OCI-LY7 (cell line): ENCODE results near the gene NLGN1. TPM values are rescaled to one million over a fixed set of nuclear protein-coding genes. Genes with fewer than 3 reads are reported as not detected.

ENCODE experiments used
- BruUV-seq: library from RNA; stranded (reverse); fragments of 400-500 nt; replicated peaks from 2 replicates; lab custom pipeline; 2021; lab: Mats Ljungman, UMichigan
- CTCF ChIA-PET: fragments of 300-600 bp; sonication (Branson Sonifier 250); formaldehyde crosslinking; loops from one replicate; lab custom pipeline; 2022; ENCODE audit warnings: antibody characterized with exemption; ENCODE audit not compliant: unreplicated experiment; lab: Charles Lee
- POLR2A ChIA-PET: fragments of 300-600 bp; sonication (Branson Sonifier 250); formaldehyde crosslinking; loops from one replicate; lab custom pipeline; 2022; ENCODE audit warnings: antibody characterized with exemption; lab: Charles Lee
- DNase-seq: peaks from one replicate; pipeline ENCODE4 v3.0.0-alpha.2; 2015; ENCODE audit warnings: low spot score
- H2AFZ ChIP-seq: fragments of 200-600 bp; sonication (generic), shearing (Covaris generic); 2 replicates; pipeline ENCODE4 v1.6.1; 2014; ENCODE audit warnings: mild to moderate bottlenecking, antibody characterized with exemption, low read length, moderate library complexity
- H3K27ac ChIP-seq: fragments of 200-600 bp; sonication (generic); 2 replicates; pipeline ENCODE4 v1.5.1; 2014; ENCODE audit warnings: mixed run types, low read depth, mild to moderate bottlenecking, moderate library complexity, low read length, inconsistent platforms; ENCODE audit not compliant: poor library complexity, severe bottlenecking
- H3K36me3 ChIP-seq: fragments of 200-600 bp; sonication (generic); 2 replicates; pipeline ENCODE4 v1.6.1; 2014; ENCODE audit warnings: mild to moderate bottlenecking, antibody characterized with exemption, low read length, moderate library complexity, mixed read lengths; ENCODE audit not compliant: insufficient read depth
- H3K4me1 ChIP-seq: fragments of 200-600 bp; sonication (generic); 2 replicates; pipeline ENCODE4 v1.5.1; 2014; ENCODE audit warnings: mild to moderate bottlenecking, low read length; ENCODE audit not compliant: insufficient read depth, poor library complexity, severe bottlenecking
- H3K4me2 ChIP-seq: fragments of 200-600 bp; sonication (generic); 2 replicates; pipeline ENCODE4 v1.6.1; 2014; ENCODE audit warnings: mild to moderate bottlenecking, low read length
- H3K4me3 ChIP-seq: fragments of 200-600 bp; sonication (generic); 2 replicates; pipeline ENCODE4 v1.5.1; 2014; ENCODE audit warnings: mild to moderate bottlenecking, low read depth, low read length; ENCODE audit not compliant: poor library complexity, severe bottlenecking
- H3K79me2 ChIP-seq: fragments of 200-600 bp; sonication (generic); 2 replicates; pipeline ENCODE4 v1.6.1; 2016; ENCODE audit warnings: low read depth, mild to moderate bottlenecking, low read length, moderate library complexity, mixed read lengths; ENCODE audit not compliant: insufficient read depth
- H3K9me2 ChIP-seq: fragments of 200-600 bp; sonication (generic); 2 replicates; pipeline ENCODE4 v1.6.1; 2016; ENCODE audit warnings: mild to moderate bottlenecking, low read length, mixed read lengths; ENCODE audit not compliant: insufficient read depth
- H3K9me3 ChIP-seq: fragments of 200-600 bp; sonication (generic); 2 replicates; pipeline ENCODE4 v1.6.1; 2014; ENCODE audit warnings: mild to moderate bottlenecking, mixed run types, low read length, mixed read lengths
- H4K20me1 ChIP-seq: fragments of 200-600 bp; sonication (generic); 2 replicates; pipeline ENCODE4 v1.6.1; 2014; ENCODE audit warnings: mild to moderate bottlenecking, antibody characterized with exemption, low read length, moderate library complexity, mixed read lengths; ENCODE audit not compliant: insufficient read depth
- EZH2phosphoT487 ChIP-seq: fragments of 200-600 bp; sonication (generic); IDR thresholded peaks from 2 replicates; pipeline ENCODE4 v1.6.1; 2018; ENCODE audit warnings: low read depth, borderline replicate concordance, mild to moderate bottlenecking, mixed run types, antibody characterized with exemption, low read length, moderate library complexity, mixed read lengths
- intact Hi-C: fragments of 100-400 bp; cut with micrococcal nuclease; formaldehyde crosslinking; loops from one replicate; pipeline ENCODE4 v1.10.0; 2022; ENCODE audit not compliant: unreplicated experiment
- total RNA-seq, 2 experiments: library from RNA; depleted of rRNA in 1 of 2; stranded (reverse); fragments of >200 nt in 1 of 2; shearing (Covaris generic) in 1 of 2; gene quantifications; 2 replicates each; pipeline ENCODE4 v1.2.3, GENCODE V29; 2014 to 2022
- TF ChIP-seq, protein P1 (sequence below): fragments of 200-600 bp; sonication (generic); conservative IDR thresholded peaks from 2 replicates; pipeline ENCODE4 v1.5.1; 2014; ENCODE audit warnings: mild to moderate bottlenecking, antibody characterized with exemption, low read length, moderate library complexity, mixed read lengths

The NLGN1 gene
- total RNA-seq, 2 experiments from 2014 or later: not detected

DNA sequence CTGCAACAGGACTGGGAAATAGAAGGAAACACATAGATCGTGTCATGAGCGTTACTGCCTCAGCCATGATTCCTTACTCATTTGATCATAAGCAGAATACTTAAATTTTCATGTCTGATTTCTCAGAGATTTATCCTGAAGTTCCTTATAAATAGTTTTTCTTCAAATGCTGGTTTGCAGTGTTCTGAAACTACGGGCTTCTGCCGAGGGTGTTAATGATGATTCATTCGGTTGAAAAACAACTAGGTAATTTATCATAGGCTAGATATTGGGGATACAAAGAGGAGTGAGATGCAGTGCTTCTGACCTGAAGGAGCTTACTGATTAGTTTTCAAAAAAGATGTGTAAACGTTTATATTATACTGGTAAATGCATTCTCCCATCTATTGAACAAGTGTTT is 428.9 kb downstream of the NLGN1 start:
- Histone ChIP-seq H2AFZ (no peak overlapping the region), H3K36me3 (no peaks in the 10 kb centered on the region), H3K79me2 (no peaks in the 10 kb centered on the region), H3K4me3 (no peak overlapping the region), H3K9me2 (no peaks in the 10 kb centered on the region), H3K9me3 (no peaks in the 10 kb centered on the region), H3K27ac (no peak overlapping the region), H4K20me1 (no peaks in the 10 kb centered on the region), H3K4me1 (no peaks in the 10 kb centered on the region), H3K4me2 (no peak overlapping the region)
- ChIA-PET POLR2A (interaction anchor here (0.6 kb wide), 1 partner anchor 13 kb away, joined by 3 read pairs; no protein-coding TSS in a partner anchor), CTCF (no interaction called here)
- TF ChIP-seq, protein P1, sequence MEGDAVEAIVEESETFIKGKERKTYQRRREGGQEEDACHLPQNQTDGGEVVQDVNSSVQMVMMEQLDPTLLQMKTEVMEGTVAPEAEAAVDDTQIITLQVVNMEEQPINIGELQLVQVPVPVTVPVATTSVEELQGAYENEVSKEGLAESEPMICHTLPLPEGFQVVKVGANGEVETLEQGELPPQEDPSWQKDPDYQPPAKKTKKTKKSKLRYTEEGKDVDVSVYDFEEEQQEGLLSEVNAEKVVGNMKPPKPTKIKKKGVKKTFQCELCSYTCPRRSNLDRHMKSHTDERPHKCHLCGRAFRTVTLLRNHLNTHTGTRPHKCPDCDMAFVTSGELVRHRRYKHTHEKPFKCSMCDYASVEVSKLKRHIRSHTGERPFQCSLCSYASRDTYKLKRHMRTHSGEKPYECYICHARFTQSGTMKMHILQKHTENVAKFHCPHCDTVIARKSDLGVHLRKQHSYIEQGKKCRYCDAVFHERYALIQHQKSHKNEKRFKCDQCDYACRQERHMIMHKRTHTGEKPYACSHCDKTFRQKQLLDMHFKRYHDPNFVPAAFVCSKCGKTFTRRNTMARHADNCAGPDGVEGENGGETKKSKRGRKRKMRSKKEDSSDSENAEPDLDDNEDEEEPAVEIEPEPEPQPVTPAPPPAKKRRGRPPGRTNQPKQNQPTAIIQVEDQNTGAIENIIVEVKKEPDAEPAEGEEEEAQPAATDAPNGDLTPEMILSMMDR: no peak
- no peak for TF ChIP-seq EZH2phosphoT487
- no peak for DNase-seq
- BruUV-seq: no TSS peak
- intact Hi-C loops: no loop called here

DNA sequence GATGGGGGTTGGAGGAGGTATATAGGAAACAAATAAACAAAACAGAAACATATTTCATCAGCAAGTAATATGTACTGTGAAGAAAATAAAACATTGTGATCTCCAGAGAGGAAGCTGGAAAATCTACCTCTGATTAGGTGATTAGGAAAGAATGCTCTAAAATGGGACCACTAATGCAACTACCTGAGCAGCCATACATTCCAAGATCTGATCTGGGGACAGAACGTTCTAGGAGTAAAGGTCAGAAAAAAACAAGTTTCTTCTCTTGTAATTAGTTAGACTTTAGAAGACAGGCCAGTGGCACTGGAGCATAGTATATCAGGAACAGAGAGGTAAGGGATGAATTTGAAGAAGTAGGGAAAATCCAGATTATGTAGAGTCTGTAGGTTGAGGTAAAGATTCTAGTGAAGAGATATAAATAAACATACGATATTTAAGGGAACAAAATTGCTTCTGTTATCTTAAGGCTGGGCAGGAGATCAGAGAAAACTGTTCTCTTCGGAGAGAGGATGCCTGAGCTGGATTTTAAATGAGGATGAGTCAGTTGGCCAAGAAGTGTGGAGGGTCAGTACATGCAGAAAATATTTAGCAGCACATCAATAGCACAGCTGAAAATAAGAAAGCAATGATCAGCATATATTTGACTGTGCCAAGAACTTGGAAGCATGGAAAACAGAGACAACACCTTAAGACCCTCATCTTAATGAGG is 429.5 kb downstream of the NLGN1 start:
- DNase-seq: no peak
- no peaks in the 10 kb centered on the region for H3K36me3 ChIP-seq
- H3K27ac ChIP-seq: no peak overlapping the region
- intact Hi-C loops: no loop called here
- H3K4me1 ChIP-seq: no peaks in the 10 kb centered on the region
- POLR2A ChIA-PET: interaction anchor here (0.6 kb wide), 1 partner anchor 228 kb away, joined by 3 read pairs; no protein-coding TSS in a partner anchor
- TF ChIP-seq, protein P1: no peak
- no peak for TF ChIP-seq EZH2phosphoT487
- no peaks in the 10 kb centered on the region for H3K79me2 ChIP-seq
- CTCF ChIA-PET: no interaction called here
- H3K4me2 ChIP-seq: no peak overlapping the region
- no TSS peak for BruUV-seq
- H2AFZ ChIP-seq: no peak overlapping the region
- no peaks in the 10 kb centered on the region for H4K20me1 ChIP-seq
- no peak overlapping the region for H3K4me3 ChIP-seq
- H3K9me2 ChIP-seq: no peaks in the 10 kb centered on the region
- no peaks in the 10 kb centered on the region for H3K9me3 ChIP-seq

DNA sequence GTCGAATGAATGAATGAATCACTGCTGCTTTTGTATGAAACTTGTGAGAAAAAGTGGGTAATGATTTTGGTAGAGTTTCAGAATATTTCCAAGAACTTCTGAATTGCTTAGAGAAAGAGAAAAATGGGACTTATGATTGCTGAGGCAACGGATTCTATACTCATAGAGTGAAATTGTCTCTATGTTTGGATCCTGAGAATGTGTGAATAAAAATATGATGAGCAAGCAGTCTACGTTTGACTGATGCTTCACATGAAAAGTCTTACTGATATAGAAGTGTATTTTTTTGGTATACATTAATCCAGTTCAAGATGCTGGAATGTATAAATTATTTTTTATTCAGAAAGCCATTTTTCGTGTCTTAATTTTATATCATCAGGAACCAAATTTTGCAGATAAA is 441.1 kb downstream of the NLGN1 start:
- intact Hi-C loops: no loop called here
- no peak overlapping the region for H3K4me3 ChIP-seq
- no TSS peak for BruUV-seq
- H3K4me2 ChIP-seq: no peak overlapping the region
- no peaks in the 10 kb centered on the region for H3K9me3 ChIP-seq
- H3K9me2 ChIP-seq: no peaks in the 10 kb centered on the region
- DNase-seq: no peak
- no peak for TF ChIP-seq EZH2phosphoT487
- TF ChIP-seq, protein P1: no peak
- ChIA-PET POLR2A (no interaction called here), CTCF (no interaction called here)
- H3K27ac ChIP-seq: no peak overlapping the region
- H4K20me1 ChIP-seq: no peaks in the 10 kb centered on the region
- H3K4me1 ChIP-seq: no peaks in the 10 kb centered on the region
- no peaks in the 10 kb centered on the region for H3K79me2 ChIP-seq
- H2AFZ ChIP-seq: no peak overlapping the region
- no peaks in the 10 kb centered on the region for H3K36me3 ChIP-seq
